Measurements from ENCODE around the gene LRP5.

GRCh38 chr11:68438658-68439259, 126.4 kb downstream of the LRP5 start:
- no peak for TF ChIP-seq POLR2A (IDR thresholded peaks at IDR 0.05)
- TF ChIP-seq CTCF (IDR thresholded peaks at IDR 0.05): no peak
- no peak for TF ChIP-seq EP300 (IDR thresholded peaks at IDR 0.05)

Measured in ovary (tissue), 3 donors.